ENCODE results near the gene ROR2. TPM values are rescaled to one million over a fixed set of nuclear protein-coding genes. Genes with fewer than 3 reads are reported as not detected.
A peak's percentile ranks its signal among the peaks of the same experiment; 100 is the strongest.

ROR2 gene
- total RNA-seq, 6 experiments from 2014 or later: 0.09 TPM; not detected in 5

- no peak for TF ChIP-seq CTCF (IDR thresholded peaks at IDR 0.05)
- DNase-seq: no peak
- peaks cover 22% of the 10 kb centered on the region for H3K4me1 Mint-ChIP-seq (ENCODE audit: low read depth)
- H3K27ac Mint-ChIP-seq: peak overlapping the region; percentile 42; the same call in 1 of the 2 replicates
- H3K36me3 Mint-ChIP-seq (ENCODE audit: low read depth): no peaks in the 10 kb centered on the region
- no peak overlapping the region for H3K4me3 Mint-ChIP-seq
- H3K27me3 Mint-ChIP-seq (ENCODE audit: insufficient read depth): peaks cover 3% of the 10 kb centered on the region
- H3K9me3 Mint-ChIP-seq: no peaks in the 10 kb centered on the region
Observed at GRCh38 chr9:91683269-91683668, 266.8 kb downstream of the ROR2 start.

- no peak overlapping the region for H3K4me3 Mint-ChIP-seq
- peak; percentile 58 for DNase-seq
- no peaks in the 10 kb centered on the region for H3K36me3 Mint-ChIP-seq (ENCODE audit: low read depth)
- H3K27me3 Mint-ChIP-seq (ENCODE audit: insufficient read depth): peaks cover 3% of the 10 kb centered on the region
- peaks cover 22% of the 10 kb centered on the region for H3K4me1 Mint-ChIP-seq (ENCODE audit: low read depth)
- H3K27ac Mint-ChIP-seq: peak overlapping the region; percentile 42; the same call in 1 of the 2 replicates
- H3K9me3 Mint-ChIP-seq: no peaks in the 10 kb centered on the region
- no peak for TF ChIP-seq CTCF (IDR thresholded peaks at IDR 0.05)
Observed at GRCh38 chr9:91682806-91683205, 267.2 kb downstream of the ROR2 start.

- Mint-ChIP-seq H3K27me3 (ENCODE audit: insufficient read depth) (peaks cover 3% of the 10 kb centered on the region), H3K36me3 (ENCODE audit: low read depth) (no peaks in the 10 kb centered on the region), H3K27ac (no peak overlapping the region), H3K4me3 (no peak overlapping the region), H3K9me3 (no peaks in the 10 kb centered on the region), H3K4me1 (ENCODE audit: low read depth) (peaks cover 28% of the 10 kb centered on the region)
- peak; percentile 78 for TF ChIP-seq CTCF (IDR thresholded peaks at IDR 0.05)
- DNase-seq: peak; percentile 37
Observed at GRCh38 chr9:91681461-91682305, 268.3 kb downstream of the ROR2 start.

GRCh38 chr9:91680998-91681397 lies 269.0 kb downstream of the ROR2 start:
- Mint-ChIP-seq H3K27me3 (ENCODE audit: insufficient read depth) (peaks cover 3% of the 10 kb centered on the region), H3K36me3 (ENCODE audit: low read depth) (no peaks in the 10 kb centered on the region), H3K9me3 (no peaks in the 10 kb centered on the region), H3K27ac (no peak overlapping the region), H3K4me3 (no peak overlapping the region), H3K4me1 (ENCODE audit: low read depth) (peaks cover 33% of the 10 kb centered on the region)
- TF ChIP-seq CTCF (IDR thresholded peaks at IDR 0.05): no peak
- DNase-seq: no peak

GRCh38 chr9:91680106-91680505 lies 269.9 kb downstream of the ROR2 start:
- no peak overlapping the region for H3K4me3 Mint-ChIP-seq
- peaks cover 35% of the 10 kb centered on the region for H3K4me1 Mint-ChIP-seq (ENCODE audit: low read depth)
- no peaks in the 10 kb centered on the region for H3K36me3 Mint-ChIP-seq (ENCODE audit: low read depth)
- H3K9me3 Mint-ChIP-seq: no peaks in the 10 kb centered on the region
- H3K27me3 Mint-ChIP-seq (ENCODE audit: insufficient read depth): peaks cover 7% of the 10 kb centered on the region
- no peak for TF ChIP-seq CTCF (IDR thresholded peaks at IDR 0.05)
- H3K27ac Mint-ChIP-seq: no peak overlapping the region
- no peak for DNase-seq

All from HFFc6 (cell line).